Erythroblast (primary cell): ENCODE data around the gene ATG7.

ENCODE experiments used
- GATA1 ChIP-seq: IDR thresholded peaks from 2 replicates; pipeline ENCODE4 v1.6.1; 2011; ENCODE audit warnings: low read depth, mild to moderate bottlenecking, control low read depth, low read length, moderate library complexity
- POLR2A ChIP-seq: IDR thresholded peaks from 2 replicates; pipeline ENCODE4 v1.6.1; 2011; ENCODE audit warnings: mild to moderate bottlenecking, low read length

- TF ChIP-seq POLR2A (no peak), GATA1 (no peak)
Observed at GRCh38 chr3:11463591-11463990, 191.4 kb downstream of the ATG7 start.
